Endothelial cell of umbilical vein (primary cell): ENCODE measurements around the gene SOX12. TPM values are rescaled to one million over a fixed set of nuclear protein-coding genes. Genes with fewer than 3 reads are reported as not detected.

Experiments
- BruUV-seq: library from RNA; stranded (reverse); fragments of 400-500 nt; replicated peaks from 2 replicates; lab custom pipeline; 2021; lab: Mats Ljungman, UMichigan
- CTCF ChIA-PET: fragments of 300-600, 350-600 bp; sonication (Branson Sonifier 250); formaldehyde crosslinking; loops from one replicate; lab custom pipeline; 2021; ENCODE audit warnings: antibody characterized with exemption, inconsistent platforms; lab: Charles Lee
- POLR2A ChIA-PET: fragments of 300-600, 350-600 bp; sonication (Branson Sonifier 250); formaldehyde crosslinking; loops from one replicate; lab custom pipeline; 2021; ENCODE audit warnings: antibody characterized with exemption, inconsistent platforms; lab: Charles Lee
- DNase-seq: peaks from one replicate; pipeline ENCODE4 v3.0.0-alpha.2; 2011; ENCODE audit warnings: low read depth, low spot score
- FAIRE-seq: peaks from 2 replicates; lab custom pipeline; 2011; peaks lifted over from hg19 to GRCh38; lab: Jason Lieb, UNC
- H2AFZ ChIP-seq: 2 replicates; pipeline ENCODE4 v1.6.0; 2012; ENCODE audit warnings: low read depth, low read length, control low read depth, inconsistent platforms
- H3K27ac ChIP-seq: 2 replicates; pipeline ENCODE4 v1.5.1; 2011; ENCODE audit warnings: low read depth, mild to moderate bottlenecking, control low read depth, low read length, moderate library complexity; ENCODE audit not compliant: insufficient read depth
- H3K27me3 ChIP-seq, 2 experiments: 2 replicates each; pipeline versions ENCODE4 v1.6.0 to v1.6.1; 2011; ENCODE audit warnings: low read length in 2 of 2, mixed read lengths in 1 of 2; ENCODE audit not compliant: control insufficient read depth in 2 of 2, insufficient read depth in 2 of 2
- H3K36me3 ChIP-seq, 2 experiments: 2 replicates in 1 of 2; 3 replicates in 1 of 2; pipeline ENCODE4 v1.5.1; 2011; ENCODE audit warnings: low read length in 2 of 2, mild to moderate bottlenecking in 1 of 2, moderate library complexity in 1 of 2; ENCODE audit not compliant: control insufficient read depth in 2 of 2, insufficient read depth in 2 of 2; ENCODE audit errors: extremely low read depth in 1 of 2
- H3K4me1 ChIP-seq: 3 replicates; pipeline ENCODE4 v1.5.1; 2011; ENCODE audit warnings: mild to moderate bottlenecking, low read length; ENCODE audit not compliant: control insufficient read depth, insufficient read depth; ENCODE audit errors: extremely low read depth
- H3K4me2 ChIP-seq: 2 replicates; pipeline ENCODE4 v1.6.1; 2011; ENCODE audit warnings: low read length, control low read depth, mixed read lengths; ENCODE audit not compliant: insufficient read depth
- H3K4me3 ChIP-seq, 3 experiments: fragments of 200-600 bp in 1 of 3; sonication (generic), shearing (Covaris generic) in 1 of 3; replicated peaks in 1 of 3; 2 replicates each; pipeline ENCODE4 v1.5.1; 2011 to 2016; ENCODE audit warnings: control low read depth in 3 of 3, low read length in 3 of 3, mild to moderate bottlenecking in 2 of 3, inconsistent platforms in 1 of 3, low read depth in 1 of 3, moderate library complexity in 1 of 3; ENCODE audit not compliant: insufficient read depth in 1 of 3
- H3K79me2 ChIP-seq: 2 replicates; pipeline ENCODE4 v1.6.0; 2012; ENCODE audit warnings: low read length, inconsistent platforms; ENCODE audit not compliant: control insufficient read depth, insufficient read depth
- H3K9ac ChIP-seq: replicated peaks from 2 replicates; pipeline ENCODE3; 2011; ENCODE audit warnings: low read length, control low read depth; ENCODE audit not compliant: insufficient read depth; ENCODE audit errors: extremely low read depth
- H3K9me1 ChIP-seq: replicated peaks from 3 replicates; pipeline ENCODE4 v1.6.0; 2011; ENCODE audit warnings: mild to moderate bottlenecking, low read length; ENCODE audit not compliant: control insufficient read depth, insufficient read depth; ENCODE audit errors: extremely low read depth
- H3K9me3 ChIP-seq: replicated peaks from 2 replicates; pipeline ENCODE4 v1.5.1; 2012; ENCODE audit warnings: low read length, inconsistent platforms; ENCODE audit not compliant: control insufficient read depth, insufficient read depth
- H4K20me1 ChIP-seq: replicated peaks from 2 replicates; pipeline ENCODE3; 2011; ENCODE audit warnings: mild to moderate bottlenecking, low read length; ENCODE audit not compliant: control insufficient read depth, insufficient read depth; ENCODE audit errors: extremely low read depth
- CTCF ChIP-seq, 2 donors: IDR thresholded peaks; 1 replicate in 1 of 2; 2 replicates in 1 of 2; pipeline ENCODE4 v1.5.1; 2011; ENCODE audit warnings: low read length in 2 of 2, mild to moderate bottlenecking in 2 of 2, moderate library complexity in 2 of 2, control low read depth in 1 of 2, inconsistent platforms in 1 of 2, low read depth in 1 of 2; ENCODE audit not compliant: insufficient read depth in 1 of 2; ENCODE audit errors: extremely low read depth in 1 of 2
- EZH2 ChIP-seq: IDR thresholded peaks from 2 replicates; pipeline ENCODE4 v1.6.1; 2012; ENCODE audit warnings: borderline replicate concordance, low read depth, mild to moderate bottlenecking, moderate library complexity, low read length, inconsistent platforms; ENCODE audit not compliant: severe bottlenecking
- FOS ChIP-seq: IDR thresholded peaks from 2 replicates; pipeline ENCODE4 v1.6.1; 2011; ENCODE audit warnings: mild to moderate bottlenecking, low read length, moderate library complexity, borderline replicate concordance; ENCODE audit not compliant: insufficient read depth
- GATA2 ChIP-seq: IDR thresholded peaks from 2 replicates; pipeline ENCODE4 v1.7.0; 2011; ENCODE audit warnings: low read depth, mild to moderate bottlenecking, moderate library complexity, mixed read lengths, low read length; ENCODE audit not compliant: insufficient read length, insufficient read depth
- JUN ChIP-seq: IDR thresholded peaks from 2 replicates; pipeline ENCODE4 v1.6.1; 2011; ENCODE audit warnings: borderline replicate concordance, low read depth; ENCODE audit not compliant: insufficient read length, insufficient read depth
- MAX ChIP-seq: IDR thresholded peaks from 2 replicates; pipeline ENCODE4 v1.6.1; 2011; ENCODE audit not compliant: insufficient read depth, insufficient read length
- MYC ChIP-seq: IDR thresholded peaks from one replicate; pipeline ENCODE4 v1.6.1; 2011; ENCODE audit warnings: mild to moderate bottlenecking, low read depth, low read length
- POLR2A ChIP-seq: IDR thresholded peaks from 2 replicates; pipeline ENCODE4 v1.6.1; 2012; ENCODE audit warnings: low read depth, mild to moderate bottlenecking, control low read depth, low read length
- POLR2AphosphoS5 ChIP-seq: IDR thresholded peaks from 2 replicates; pipeline ENCODE4 v1.6.1; 2012; ENCODE audit warnings: low read depth, mild to moderate bottlenecking, control low read depth, low read length, moderate library complexity; ENCODE audit not compliant: insufficient read depth
- dilution Hi-C: fragments of 300-500 bp; cut with MboI; formaldehyde crosslinking; loops from one replicate; pipeline ENCODE4 v1.15.0; 2019; ENCODE audit warnings: low sequenced_read_pairs; ENCODE audit not compliant: extremely low pct_ligation_motif_present
- intact Hi-C: fragments of 100-400 bp; cut with micrococcal nuclease; formaldehyde crosslinking; loops from one replicate; pipeline ENCODE4 v1.10.0; 2022
- polyA plus RNA-seq, 4 experiments: library from polyadenylated mRNA; depleted of rRNA in 3 of 4; stranded (reverse) in 3 of 4; unstranded in 1 of 4; fragments of >200 nt; gene quantifications; 2 replicates each; pipeline versions ENCODE4 v1.2.1 to v1.2.3, GENCODE V29; 2011 to 2012; ENCODE audit warnings: missing spikeins in 1 of 4
- total RNA-seq: library from RNA; stranded (reverse); gene quantifications from 2 replicates; pipeline ENCODE4 v1.2.3, GENCODE V29; 2021

Gene SOX12
- total and polyA plus RNA-seq, 2 donors (not counting 3 experiments of a cell fraction or from before 2014, with no cell fraction given), result 6.2 to 37.7 TPM

GRCh38 chr20:363319-364078 is 38.1 kb downstream of the SOX12 start:
- dilution Hi-C loops (no loop called here), intact Hi-C loops (loop anchor here (2.0 kb wide), 1 partner anchor 67 kb away; no protein-coding TSS in a partner anchor)
- Histone ChIP-seq H3K79me2 (no peaks in the 10 kb centered on the region), H3K9me3 (no peaks in the 10 kb centered on the region), H3K4me3 (no peak overlapping the region), H2AFZ (no peak overlapping the region), H3K27me3 (no peaks in the 10 kb centered on the region), H3K4me1 (peaks cover 7% of the 10 kb centered on the region), H3K36me3 (no peaks in the 10 kb centered on the region), H4K20me1 (no peaks in the 10 kb centered on the region), H3K9me1 (no peaks in the 10 kb centered on the region), H3K27ac (no peak overlapping the region), H3K9ac (no peak overlapping the region), H3K4me2 (no peak overlapping the region)
- TF ChIP-seq GATA2 (no peak), FOS (peak; percentile 12)
- FAIRE-seq, result peak; percentile 48
- ChIA-PET POLR2A (interaction anchor here (2.0 kb wide), 1 partner anchor 9 kb away, joined by 13 read pairs; no protein-coding TSS in a partner anchor), CTCF (interaction anchor here (1.2 to 4.6 kb wide), 10 partner anchors 9 to 74 kb away, joined by 4 to 41 read pairs (median 7); partner anchors contain the start of gene TRIB3)
- DNase-seq, result no peak
- BruUV-seq, result no TSS peak

GRCh38 chr20:364905-365794 is 39.8 kb downstream of the SOX12 start:
- H2AFZ ChIP-seq, result no peak overlapping the region

More at GRCh38 chr20:364905-365794, 39.8 kb downstream of the SOX12 start:
- no peak for DNase-seq
- no peaks in the 10 kb centered on the region for H3K9me3 ChIP-seq
- H3K27me3 ChIP-seq, result no peaks in the 10 kb centered on the region
- no peaks in the 10 kb centered on the region for H3K36me3 ChIP-seq
- ChIA-PET CTCF (interaction anchor here (1.1 kb wide), 1 partner anchor 12 kb away, joined by 3 read pairs; no protein-coding TSS in a partner anchor), POLR2A (no interaction called here)
- FAIRE-seq, result peak; percentile 75
- BruUV-seq, result no TSS peak
- no peaks in the 10 kb centered on the region for H4K20me1 ChIP-seq
- no peak overlapping the region for H3K27ac ChIP-seq
- no peaks in the 10 kb centered on the region for H3K9me1 ChIP-seq
- H3K4me1 ChIP-seq, result peaks cover 18% of the 10 kb centered on the region
- TF ChIP-seq POLR2AphosphoS5 (no peak), FOS (no peak), MYC (no peak), GATA2 (no peak), EZH2 (no peak), JUN (no peak), MAX (no peak), CTCF (IDR thresholded peaks at IDR 0.05; ENCODE audit: extremely low read depth in 1 of 2, insufficient read depth in 1 of 2, low read depth in 1 of 2, low read length in 2 of 2) (no peak), POLR2A (no peak)
- dilution Hi-C loops (no loop called here), intact Hi-C loops (no loop called here)
- no peak overlapping the region for H3K4me2 ChIP-seq
- H3K79me2 ChIP-seq, result no peaks in the 10 kb centered on the region
- no peak overlapping the region for H3K4me3 ChIP-seq
- no peak overlapping the region for H3K9ac ChIP-seq
